ENCODE results near the gene CHD9. TPM values are rescaled to one million over a fixed set of nuclear protein-coding genes. Genes with fewer than 3 reads are reported as not detected.

Gene CHD9
- total and polyA plus RNA-seq, 7 donors: 13.8 to 88.5 (median 55.5) TPM

DNA sequence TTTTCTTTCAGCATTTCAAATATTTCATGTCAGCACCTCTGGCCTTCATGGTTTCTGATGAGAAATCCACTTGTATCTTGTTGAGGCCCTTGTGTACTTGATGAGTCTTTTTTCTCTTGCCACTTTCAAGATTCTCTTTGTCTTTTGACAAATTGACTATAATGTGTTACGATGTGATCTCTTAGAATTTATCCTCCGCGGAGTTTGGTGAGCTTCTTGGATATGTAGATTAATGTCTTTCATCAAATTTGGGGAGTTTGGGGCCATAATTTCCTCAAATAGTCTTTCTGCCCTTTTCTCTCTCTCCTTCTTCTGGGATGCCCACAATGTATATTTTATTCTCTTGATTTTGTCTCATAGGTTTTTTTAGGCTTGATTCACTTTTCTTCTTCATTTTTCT is 96.0 kb downstream of the CHD9 start:
- Histone ChIP-seq H3K9me3 (peaks cover 0 to 14% (median 6%) of the 10 kb centered on the region in 4 donors), H3K27ac (no peak overlapping the region), H3K36me3 (no peaks in the 10 kb centered on the region), H3K27me3 (no peaks in the 10 kb centered on the region), H3K4me1 (peaks cover 0 to 34% (median 21%) of the 10 kb centered on the region in 4 donors), H3K4me3 (no peak overlapping the region)
- TF ChIP-seq, protein P1, sequence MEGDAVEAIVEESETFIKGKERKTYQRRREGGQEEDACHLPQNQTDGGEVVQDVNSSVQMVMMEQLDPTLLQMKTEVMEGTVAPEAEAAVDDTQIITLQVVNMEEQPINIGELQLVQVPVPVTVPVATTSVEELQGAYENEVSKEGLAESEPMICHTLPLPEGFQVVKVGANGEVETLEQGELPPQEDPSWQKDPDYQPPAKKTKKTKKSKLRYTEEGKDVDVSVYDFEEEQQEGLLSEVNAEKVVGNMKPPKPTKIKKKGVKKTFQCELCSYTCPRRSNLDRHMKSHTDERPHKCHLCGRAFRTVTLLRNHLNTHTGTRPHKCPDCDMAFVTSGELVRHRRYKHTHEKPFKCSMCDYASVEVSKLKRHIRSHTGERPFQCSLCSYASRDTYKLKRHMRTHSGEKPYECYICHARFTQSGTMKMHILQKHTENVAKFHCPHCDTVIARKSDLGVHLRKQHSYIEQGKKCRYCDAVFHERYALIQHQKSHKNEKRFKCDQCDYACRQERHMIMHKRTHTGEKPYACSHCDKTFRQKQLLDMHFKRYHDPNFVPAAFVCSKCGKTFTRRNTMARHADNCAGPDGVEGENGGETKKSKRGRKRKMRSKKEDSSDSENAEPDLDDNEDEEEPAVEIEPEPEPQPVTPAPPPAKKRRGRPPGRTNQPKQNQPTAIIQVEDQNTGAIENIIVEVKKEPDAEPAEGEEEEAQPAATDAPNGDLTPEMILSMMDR (IDR thresholded peaks at IDR 0.05): no peak
- TF ChIP-seq POLR2AphosphoS5 (IDR thresholded peaks at IDR 0.05): no peak
- TF ChIP-seq EP300 (IDR thresholded peaks at IDR 0.05): no peak
- no peak for TF ChIP-seq POLR2A (IDR thresholded peaks at IDR 0.05)
- DNase-seq: no peak
- intact Hi-C loops (cut with DNase I): no loop called here
- WGBS, 2 donors: 98% methylated on average over 3 of the region's 3 CpGs

- no peak for TF ChIP-seq EP300 (IDR thresholded peaks at IDR 0.05)
- TF ChIP-seq POLR2A (IDR thresholded peaks at IDR 0.05): no peak
- TF ChIP-seq, protein P1 (IDR thresholded peaks at IDR 0.05): no peak
- TF ChIP-seq POLR2AphosphoS5 (IDR thresholded peaks at IDR 0.05): no peak
- Histone ChIP-seq H3K36me3 (peaks cover 0 to 14% (median 11%) of the 10 kb centered on the region in 4 donors), H3K4me3 (no peak overlapping the region), H3K27me3 (no peaks in the 10 kb centered on the region), H3K4me1 (peaks cover 0 to 29% (median 19%) of the 10 kb centered on the region in 4 donors), H3K9me3 (peaks cover 0 to 14% (median 6%) of the 10 kb centered on the region in 4 donors), H3K27ac (no peak overlapping the region)
- DNase-seq: no peak
- intact Hi-C loops (cut with DNase I): no loop called here
Observed at GRCh38 chr16:53152329-53152728, 97.5 kb downstream of the CHD9 start.

GRCh38 chr16:53153130-53153529 is 98.3 kb downstream of the CHD9 start:
- H3K27me3 ChIP-seq: no peaks in the 10 kb centered on the region

DNA sequence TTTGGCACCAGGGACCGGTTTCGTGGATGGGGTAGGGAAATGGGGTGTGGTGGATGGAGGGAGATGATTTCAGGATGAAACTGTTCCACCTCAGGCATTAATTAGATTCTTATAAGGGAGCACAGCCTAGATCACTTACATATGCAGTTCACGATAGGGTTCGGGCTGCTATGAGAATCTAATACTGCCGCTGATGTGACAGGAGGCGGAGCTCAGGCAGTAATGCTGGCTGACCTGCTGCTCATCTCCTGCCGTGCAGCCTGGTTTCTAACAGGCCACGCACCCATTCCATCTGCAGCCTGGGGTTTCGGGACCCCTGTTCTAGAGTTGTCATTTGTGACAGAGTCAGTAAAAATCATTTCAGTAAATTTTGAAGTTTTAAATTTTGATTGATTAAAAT is 99.7 kb downstream of the CHD9 start:
- H3K27me3 ChIP-seq: no peaks in the 10 kb centered on the region
- H3K4me3 ChIP-seq: no peak overlapping the region
- WGBS, 2 donors: 88 to 90% methylated on average over 9 of the region's 9 CpGs
- no peak overlapping the region for H3K27ac ChIP-seq
- peaks cover 0 to 30% (median 12%) of the 10 kb centered on the region in 4 donors for H3K36me3 ChIP-seq
- no peak for TF ChIP-seq POLR2AphosphoS5 (IDR thresholded peaks at IDR 0.05)
- TF ChIP-seq POLR2A (IDR thresholded peaks at IDR 0.05): no peak
- no peak for TF ChIP-seq EP300 (IDR thresholded peaks at IDR 0.05)
- TF ChIP-seq, protein P1 (IDR thresholded peaks at IDR 0.05): no peak
- H3K9me3 ChIP-seq: peaks cover 0 to 14% (median 6%) of the 10 kb centered on the region in 4 donors
- intact Hi-C loops (cut with DNase I): no loop called here
- no peak for DNase-seq
- H3K4me1 ChIP-seq: peaks cover 0 to 21% (median 15%) of the 10 kb centered on the region in 4 donors

More at GRCh38 chr16:53153130-53153529, 98.3 kb downstream of the CHD9 start:
- H3K27ac ChIP-seq: no peak overlapping the region
- H3K36me3 ChIP-seq: peaks cover 0 to 22% (median 11%) of the 10 kb centered on the region in 4 donors
- DNase-seq: no peak
- H3K4me1 ChIP-seq: peaks cover 0 to 21% (median 15%) of the 10 kb centered on the region in 4 donors
- intact Hi-C loops (cut with DNase I): no loop called here
- H3K4me3 ChIP-seq: no peak overlapping the region
- peaks cover 0 to 14% (median 6%) of the 10 kb centered on the region in 4 donors for H3K9me3 ChIP-seq
- TF ChIP-seq POLR2A (IDR thresholded peaks at IDR 0.05) (no peak), EP300 (IDR thresholded peaks at IDR 0.05) (no peak), POLR2AphosphoS5 (IDR thresholded peaks at IDR 0.05) (no peak)
- TF ChIP-seq, protein P1 (IDR thresholded peaks at IDR 0.05): no peak

GRCh38 chr16:53156516-53156915 is 101.7 kb downstream of the CHD9 start:
- intact Hi-C loops (cut with DNase I): loop anchor here (5.0 kb wide), 1 partner anchor 51 kb away; no protein-coding TSS in a partner anchor
- WGBS, 2 donors: 92 to 93% methylated on average over 2 of the region's 2 CpGs
- peaks cover 0 to 21% (median 15%) of the 10 kb centered on the region in 4 donors for H3K4me1 ChIP-seq
- no peak overlapping the region for H3K27ac ChIP-seq
- peaks cover 0 to 30% (median 12%) of the 10 kb centered on the region in 4 donors for H3K36me3 ChIP-seq
- no peak for TF ChIP-seq POLR2AphosphoS5 (IDR thresholded peaks at IDR 0.05)
- TF ChIP-seq POLR2A (IDR thresholded peaks at IDR 0.05): no peak
- TF ChIP-seq, protein P1 (IDR thresholded peaks at IDR 0.05): no peak
- no peak for TF ChIP-seq EP300 (IDR thresholded peaks at IDR 0.05)
- no peaks in the 10 kb centered on the region for H3K27me3 ChIP-seq
- no peak for DNase-seq
- no peak overlapping the region for H3K4me3 ChIP-seq
- no peaks in the 10 kb centered on the region for H3K9me3 ChIP-seq

All from sigmoid colon (tissue), 7 donors.